Femur (tissue), 1 donor: ENCODE data around the gene SBK3.
"Not testable (repeated sequence)": the region's sequence is repeated elsewhere in the genome, so short reads cannot be mapped to it uniquely, and the experiment has no call there.

Source experiments
- DNase-seq: peaks from one replicate; pipeline ENCODE4 v3.0.0-alpha.2; 2017

Gene SBK3

GRCh38 chr19:55539090-55539984 lies 6.0 kb downstream of the SBK3 start:
- peak; percentile 22 for DNase-seq

- DNase-seq: no peak
These were observed 7.2 kb downstream of the SBK3 start for GRCh38 chr19:55538132-55538531.

- peak; percentile 83 for DNase-seq
These were observed 7.6 kb downstream of the SBK3 start for GRCh38 chr19:55537741-55538111.

- DNase-seq: peak; percentile 39
These were observed 8.2 kb downstream of the SBK3 start, which contains the start of gene SBK2 for GRCh38 chr19:55536951-55537740. TSS of gene SBK2 (minus strand) at chr19:55537133. CDS start at chr19:55536294, 839 bp downstream.

- DNase-seq: peak; percentile 19
These were observed 9.0 kb downstream of the SBK3 start for GRCh38 chr19:55536366-55536765.

GRCh38 chr19:55535965-55536350 lies 9.4 kb downstream of the SBK3 start:
- DNase-seq: peak; percentile 11

GRCh38 chr19:55535173-55535964 lies 10.0 kb downstream of the SBK3 start:
- DNase-seq: peak; percentile 13

- not testable (repeated sequence) for DNase-seq
These were observed 11.1 kb downstream of the SBK3 start for GRCh38 chr19:55534280-55534679.

- DNase-seq: peak; percentile 14
These were observed 14.3 kb downstream of the SBK3 start for GRCh38 chr19:55530996-55531395.

- peak; percentile 13 for DNase-seq
These were observed 15.6 kb downstream of the SBK3 start for GRCh38 chr19:55529636-55530234.

GRCh38 chr19:55528030-55528803 lies 17.1 kb downstream of the SBK3 start:
- peak; percentile 40 for DNase-seq

- peak; percentile 10 for DNase-seq
These were observed 17.9 kb downstream of the SBK3 start for GRCh38 chr19:55527197-55528029.

GRCh38 chr19:55526216-55527196 lies 18.8 kb downstream of the SBK3 start:
- peak; percentile 85 for DNase-seq

GRCh38 chr19:55525289-55526101 lies 19.8 kb downstream of the SBK3 start:
- peak; percentile 23 for DNase-seq

- peak; percentile 18 for DNase-seq
These were observed 24.6 kb downstream of the SBK3 start for GRCh38 chr19:55520691-55521292.

GRCh38 chr19:55519451-55520311 lies 25.7 kb downstream of the SBK3 start:
- DNase-seq: peak; percentile 8
